GM19025 (cell line): ENCODE measurements around the gene SCP2.

ENCODE experiments used
- ATAC-seq: cut with Tn5 transposase; IDR thresholded peaks from one replicate; pipeline ENCODE4 v1.9.1; 2021; ENCODE audit warnings: mild to moderate bottlenecking, low read depth, moderate library complexity; ENCODE audit not compliant: unreplicated experiment

The SCP2 gene

GRCh38 chr1:53092659-53093450, 165.8 kb downstream of the SCP2 start:
- ATAC-seq, result no peak

GRCh38 chr1:53093451-53093754, 166.3 kb downstream of the SCP2 start:
- no peak for ATAC-seq

GRCh38 chr1:53093778-53094532, 166.9 kb downstream of the SCP2 start:
- no peak for ATAC-seq

GRCh38 chr1:53094533-53094919, 167.4 kb downstream of the SCP2 start:
- ATAC-seq, result no peak
